CD4-positive, alpha-beta T cell (primary cell): ENCODE measurements around the gene MAP1LC3A. TPM values are rescaled to one million over a fixed set of nuclear protein-coding genes. Genes with fewer than 3 reads are reported as not detected.

ENCODE experiments used
- ATAC-seq: fragments of 200-7000 bp; cut with Tn5 transposase; one replicate; pipeline ENCODE4 v1.10.0; 2022; ENCODE audit warnings: mild to moderate bottlenecking; ENCODE audit not compliant: poor library complexity
- CTCF ChIA-PET: fragments of 350-600 bp; sonication (Branson Sonifier 250); formaldehyde crosslinking; loops from one replicate; lab custom pipeline; 2021; ENCODE audit warnings: antibody characterized with exemption, inconsistent platforms; lab: Charles Lee
- POLR2A ChIA-PET: fragments of 350-600 bp; sonication (Branson Sonifier 250); formaldehyde crosslinking; loops from one replicate; lab custom pipeline; 2021; ENCODE audit warnings: antibody characterized with exemption, inconsistent platforms; lab: Charles Lee
- DNase-seq, 14 experiments: peaks; one replicate each; pipeline ENCODE4 v3.0.0-alpha.2; 2013 to 2020; ENCODE audit warnings: mixed read lengths in 2 of 14
- H3K27ac ChIP-seq, 2 donors: one replicate each; pipeline versions ENCODE4 v1.5.1 to v1.7.0; 2013; ENCODE audit warnings: low read length in 2 of 2, low read depth in 1 of 2, mild to moderate bottlenecking in 1 of 2
- H3K27me3 ChIP-seq, 2 experiments: 1 replicate in 1 of 2; 2 replicates in 1 of 2; pipeline versions ENCODE4 v1.6.1 to v1.7.0; 2013; ENCODE audit warnings: low read length in 2 of 2, control low read depth in 1 of 2, mild to moderate bottlenecking in 1 of 2, moderate library complexity in 1 of 2; ENCODE audit not compliant: insufficient read depth in 2 of 2, control insufficient read depth in 1 of 2
- H3K36me3 ChIP-seq: one replicate; pipeline ENCODE4 v1.6.1; 2013; ENCODE audit warnings: low read length, control low read depth; ENCODE audit not compliant: insufficient read depth
- H3K4me1 ChIP-seq: one replicate; pipeline ENCODE4 v1.6.1; 2013; ENCODE audit warnings: low read length, control low read depth; ENCODE audit not compliant: insufficient read depth
- H3K4me3 ChIP-seq: one replicate; pipeline ENCODE4 v1.5.1; 2013; ENCODE audit warnings: mild to moderate bottlenecking, low read length, moderate library complexity
- H3K9me3 ChIP-seq, 2 experiments: 1 replicate in 1 of 2; 2 replicates in 1 of 2; pipeline versions ENCODE4 v1.6.1 to v1.7.0; 2013; ENCODE audit warnings: low read length in 2 of 2, mild to moderate bottlenecking in 2 of 2, control low read depth in 1 of 2, moderate library complexity in 1 of 2; ENCODE audit not compliant: control insufficient read depth in 1 of 2, insufficient read depth in 1 of 2
- H3K27ac Mint-ChIP-seq: one replicate; pipeline ENCODE4 v1.8.0; 2020; ENCODE audit warnings: mixed read lengths
- H3K27me3 Mint-ChIP-seq: one replicate; pipeline ENCODE4 v1.8.0; 2021; ENCODE audit warnings: mixed read lengths
- H3K36me3 Mint-ChIP-seq: one replicate; pipeline ENCODE4 v1.8.0; 2021; ENCODE audit warnings: low read depth, mixed read lengths
- H3K4me1 Mint-ChIP-seq: one replicate; pipeline ENCODE4 v1.8.0; 2021; ENCODE audit warnings: low read depth, mixed read lengths
- H3K4me3 Mint-ChIP-seq: one replicate; pipeline ENCODE4 v1.8.0; 2020; ENCODE audit warnings: mild to moderate bottlenecking, mixed read lengths
- H3K9me3 Mint-ChIP-seq: one replicate; pipeline ENCODE4 v1.8.0; 2020; ENCODE audit warnings: mixed read lengths
- intact Hi-C, 2 experiments: fragments of 100-400 bp; cut with DNase I in 1 of 2; cut with micrococcal nuclease in 1 of 2; formaldehyde crosslinking; loops; one replicate each; pipeline versions ENCODE4 v1.15.1 to v1.9.0; 2023 to 2025; cut with DNase I, micrococcal nuclease
- total RNA-seq, 174 experiments: library from RNA in 2 of 174; stranded (reverse) in 2 of 174; gene quantifications; one replicate each; pipeline ENCODE4 v1.2.3 and lab custom pipeline; 2021 to 2026
- TF ChIP-seq, protein P1 (sequence below): fragments of 200-600 bp; IDR thresholded peaks from one replicate; pipeline ENCODE4 v1.8.0; 2022; ENCODE audit warnings: antibody characterized with exemption, mild to moderate bottlenecking

MAP1LC3A gene
- total RNA-seq, 2 experiments from 2014 or later: 17.5 to 17.7 TPM

DNA sequence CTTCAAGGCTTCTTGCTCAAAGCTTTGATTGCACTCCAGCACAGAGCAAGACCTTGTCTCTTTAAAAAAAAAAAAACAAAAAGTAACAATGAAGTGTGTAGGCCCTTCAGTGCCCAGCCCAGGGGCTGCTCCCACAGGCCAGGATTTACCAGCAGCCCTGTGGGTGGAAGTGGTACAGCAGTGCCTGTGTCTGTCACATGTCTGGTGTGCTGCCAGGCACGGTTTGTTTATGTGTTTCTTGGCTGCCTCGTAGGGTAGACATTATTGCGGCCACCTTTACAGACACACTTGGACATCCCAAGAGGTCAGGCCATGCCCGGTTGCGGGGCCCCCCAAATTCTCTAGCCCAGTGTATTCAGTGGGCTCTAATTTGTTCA lies 29.6 kb upstream of the MAP1LC3A start:
- Histone ChIP-seq H3K27ac (no peak overlapping the region), H3K36me3 (peaks cover 76% of the 10 kb centered on the region), H3K9me3 (no peaks in the 10 kb centered on the region), H3K27me3 (no peaks in the 10 kb centered on the region), H3K4me1 (peaks cover 12% of the 10 kb centered on the region), H3K4me3 (no peak overlapping the region)
- ChIA-PET POLR2A (no interaction called here), CTCF (no interaction called here)
- DNase-seq (no peak), ATAC-seq (no peak)
- Mint-ChIP-seq H3K27ac (no peak overlapping the region), H3K4me1 (peaks cover 15% of the 10 kb centered on the region), H3K4me3 (no peak overlapping the region), H3K9me3 (no peaks in the 10 kb centered on the region), H3K36me3 (peaks cover 68% of the 10 kb centered on the region), H3K27me3 (no peaks in the 10 kb centered on the region)
- TF ChIP-seq, protein P1, sequence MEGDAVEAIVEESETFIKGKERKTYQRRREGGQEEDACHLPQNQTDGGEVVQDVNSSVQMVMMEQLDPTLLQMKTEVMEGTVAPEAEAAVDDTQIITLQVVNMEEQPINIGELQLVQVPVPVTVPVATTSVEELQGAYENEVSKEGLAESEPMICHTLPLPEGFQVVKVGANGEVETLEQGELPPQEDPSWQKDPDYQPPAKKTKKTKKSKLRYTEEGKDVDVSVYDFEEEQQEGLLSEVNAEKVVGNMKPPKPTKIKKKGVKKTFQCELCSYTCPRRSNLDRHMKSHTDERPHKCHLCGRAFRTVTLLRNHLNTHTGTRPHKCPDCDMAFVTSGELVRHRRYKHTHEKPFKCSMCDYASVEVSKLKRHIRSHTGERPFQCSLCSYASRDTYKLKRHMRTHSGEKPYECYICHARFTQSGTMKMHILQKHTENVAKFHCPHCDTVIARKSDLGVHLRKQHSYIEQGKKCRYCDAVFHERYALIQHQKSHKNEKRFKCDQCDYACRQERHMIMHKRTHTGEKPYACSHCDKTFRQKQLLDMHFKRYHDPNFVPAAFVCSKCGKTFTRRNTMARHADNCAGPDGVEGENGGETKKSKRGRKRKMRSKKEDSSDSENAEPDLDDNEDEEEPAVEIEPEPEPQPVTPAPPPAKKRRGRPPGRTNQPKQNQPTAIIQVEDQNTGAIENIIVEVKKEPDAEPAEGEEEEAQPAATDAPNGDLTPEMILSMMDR: no peak
- intact Hi-C loops: no loop called here

DNA sequence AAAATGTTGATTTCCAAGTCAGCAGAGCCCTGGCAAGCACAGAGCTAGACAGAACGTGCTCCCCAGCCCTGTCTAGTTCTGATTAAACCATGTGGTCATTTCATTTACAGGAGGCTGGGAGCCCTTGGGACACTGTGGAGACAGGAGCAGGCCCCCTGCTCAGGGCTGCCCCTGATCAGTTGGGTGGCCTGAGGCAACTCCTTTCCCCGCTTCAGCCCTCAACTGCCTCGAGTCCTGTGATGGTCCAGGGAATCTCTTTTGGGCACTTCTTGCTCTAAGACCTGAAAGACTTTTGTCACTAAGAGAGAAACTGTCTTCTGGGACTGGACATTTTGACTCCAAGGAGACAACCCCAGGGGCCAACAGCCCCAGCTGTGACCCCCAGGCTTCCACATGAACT lies 28.8 kb upstream of the MAP1LC3A start:
- peaks cover 83% of the 10 kb centered on the region for H3K36me3 ChIP-seq
- POLR2A ChIA-PET: no interaction called here
- Mint-ChIP-seq H3K9me3 (no peaks in the 10 kb centered on the region), H3K4me1 (peaks cover 9% of the 10 kb centered on the region), H3K4me3 (no peak overlapping the region), H3K27ac (no peak overlapping the region), H3K27me3 (no peaks in the 10 kb centered on the region), H3K36me3 (peaks cover 71% of the 10 kb centered on the region)
- DNase-seq (no peak), ATAC-seq (no peak)
- H3K27ac ChIP-seq: no peak overlapping the region
- H3K9me3 ChIP-seq: no peaks in the 10 kb centered on the region
- H3K4me3 ChIP-seq: no peak overlapping the region
- intact Hi-C loops: no loop called here
- peaks cover 12% of the 10 kb centered on the region for H3K4me1 ChIP-seq
- no peaks in the 10 kb centered on the region for H3K27me3 ChIP-seq
- TF ChIP-seq, protein P1: no peak
- CTCF ChIA-PET: no interaction called here

DNA sequence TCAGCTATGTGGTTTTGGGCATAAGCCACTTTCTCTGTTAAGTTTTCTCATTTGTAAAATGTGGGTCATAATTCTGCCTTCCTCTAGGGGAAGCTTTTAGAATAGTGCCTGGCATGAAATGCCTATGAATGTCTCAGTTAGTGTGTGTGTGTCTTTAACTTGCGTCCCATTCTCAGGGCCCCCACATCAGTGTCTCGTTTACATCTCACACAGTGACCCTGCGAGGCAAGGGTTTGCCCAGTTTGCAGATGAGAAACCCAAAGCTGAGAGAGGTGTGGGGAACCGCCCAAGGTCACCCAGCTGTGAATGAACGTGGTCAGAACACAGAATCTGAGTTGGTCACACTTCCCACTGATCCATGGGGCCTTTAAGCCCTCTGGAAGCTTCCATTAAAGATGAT lies 28.2 kb upstream of the MAP1LC3A start:
- CTCF ChIA-PET: no interaction called here
- Histone ChIP-seq H3K27ac (no peak overlapping the region), H3K4me3 (no peak overlapping the region), H3K9me3 (no peaks in the 10 kb centered on the region), H3K4me1 (peaks cover 12% of the 10 kb centered on the region), H3K27me3 (no peaks in the 10 kb centered on the region), H3K36me3 (peaks cover 86% of the 10 kb centered on the region)
- intact Hi-C loops: no loop called here
- POLR2A ChIA-PET: no interaction called here
- Mint-ChIP-seq H3K9me3 (no peaks in the 10 kb centered on the region), H3K27me3 (no peaks in the 10 kb centered on the region), H3K4me1 (peaks cover 6% of the 10 kb centered on the region), H3K4me3 (no peak overlapping the region), H3K36me3 (peaks cover 74% of the 10 kb centered on the region), H3K27ac (peak overlapping the region; percentile 31)
- TF ChIP-seq, protein P1: no peak
- DNase-seq (no peak), ATAC-seq (no peak)
